ENCODE data around the gene EHBP1L1. TPM values are rescaled to one million over a fixed set of nuclear protein-coding genes. Genes with fewer than 3 reads are reported as not detected.
"Not testable (repeated sequence)": the region's sequence is repeated elsewhere in the genome, so short reads cannot be mapped to it uniquely, and the experiment has no call there.

The EHBP1L1 gene
- total RNA-seq, 1 donor from 2014 or later = 57.3 TPM

- ATAC-seq (no peak), DNase-seq (peak; percentile 23)
- intact Hi-C loops (cut with micrococcal nuclease) = no loop called here
These were observed 45.6 kb downstream of the EHBP1L1 start for GRCh38 chr11:65621460-65621859.

DNA sequence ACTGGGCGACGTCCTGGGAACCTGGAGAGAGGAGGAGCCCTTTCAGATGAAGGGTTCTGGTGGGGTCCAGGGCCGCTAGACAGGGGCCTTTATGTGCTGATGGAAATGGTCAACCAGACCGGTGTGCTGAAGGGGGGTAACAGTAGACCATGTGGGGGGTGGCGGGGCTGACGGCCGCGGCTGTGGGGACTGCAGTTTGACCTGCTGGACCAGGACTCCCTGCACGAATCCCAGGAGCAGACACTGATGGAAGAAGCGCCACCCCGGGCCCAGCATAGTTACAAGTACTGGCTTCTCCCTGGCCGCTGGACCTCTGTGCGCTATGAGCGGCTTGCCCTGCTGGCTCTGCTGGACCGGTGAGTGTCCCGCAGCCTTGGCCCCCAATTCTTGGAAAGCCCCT lies 46.2 kb downstream of the EHBP1L1 start:
- no peak for ATAC-seq
- DNase-seq = peak; percentile 26
- intact Hi-C loops (cut with micrococcal nuclease) = no loop called here

GRCh38 chr11:65623177-65623576 lies 47.3 kb downstream of the EHBP1L1 start:
- DNase-seq (peak; percentile 22), ATAC-seq (no peak)
- intact Hi-C loops (cut with micrococcal nuclease) = no loop called here

GRCh38 chr11:65623852-65624616 lies 48.2 kb downstream of the EHBP1L1 start:
- ATAC-seq (no peak), DNase-seq (peak; percentile 20)
- intact Hi-C loops (cut with micrococcal nuclease) = no loop called here

DNA sequence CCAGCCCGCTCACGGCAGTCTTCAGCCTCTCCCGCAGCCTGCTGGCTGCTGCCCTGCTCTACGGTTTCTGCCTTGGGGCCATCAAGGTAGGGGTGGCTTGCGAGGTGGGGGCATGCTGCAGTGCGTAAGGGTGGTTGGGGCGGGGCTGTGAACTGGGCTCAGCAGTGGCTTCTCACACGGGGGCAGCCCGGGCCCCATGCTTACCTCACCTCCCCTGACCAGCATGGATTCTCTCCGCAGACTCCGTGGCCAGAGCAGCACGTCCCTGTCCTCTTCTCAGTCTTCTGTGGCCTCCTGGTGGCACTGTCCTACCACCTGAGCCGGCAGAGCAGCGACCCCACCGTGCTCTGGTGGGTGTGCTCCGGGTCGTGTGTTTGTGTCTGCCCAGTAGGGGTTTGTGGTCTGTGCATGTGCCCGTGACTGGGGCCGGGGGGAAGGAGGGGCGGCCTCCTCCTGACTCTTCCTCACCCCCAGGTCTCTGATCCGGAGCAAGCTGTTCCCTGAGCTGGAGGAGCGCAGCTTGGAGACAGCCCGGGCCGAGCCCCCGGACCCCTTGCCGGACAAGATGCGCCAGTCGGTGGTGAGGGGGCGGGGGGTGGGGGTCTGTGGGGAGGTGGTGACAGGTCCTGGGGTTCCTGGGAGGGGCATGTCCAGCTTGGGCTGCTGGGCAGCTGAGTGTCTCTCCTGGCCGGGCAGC lies 49.2 kb downstream of the EHBP1L1 start:
- intact Hi-C loops (cut with micrococcal nuclease) = no loop called here
- ATAC-seq = no peak
- DNase-seq = peak; percentile 20

GRCh38 chr11:65625628-65626342 lies 49.9 kb downstream of the EHBP1L1 start:
- DNase-seq (peak; percentile 82), ATAC-seq (peak; percentile 82)
- intact Hi-C loops (cut with micrococcal nuclease) = no loop called here

DNA sequence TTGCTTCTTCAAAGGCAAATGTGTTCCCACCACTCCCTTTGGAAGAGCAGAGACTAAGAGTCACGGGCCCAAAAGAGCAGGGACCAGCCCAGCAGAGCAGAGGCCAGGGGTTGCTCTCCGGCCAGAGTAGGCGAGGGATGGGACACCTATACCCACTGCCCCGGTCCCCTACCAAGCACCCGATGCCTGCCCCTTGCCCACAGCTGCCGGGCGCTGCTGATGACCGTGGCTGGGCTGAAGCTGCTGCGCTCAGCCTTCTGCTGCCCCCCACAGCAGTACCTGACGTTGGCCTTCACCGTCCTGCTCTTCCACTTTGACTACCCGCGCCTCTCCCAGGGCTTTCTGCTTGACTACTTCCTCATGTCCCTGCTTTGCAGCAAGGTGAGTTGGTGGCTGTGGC lies 51.3 kb downstream of the EHBP1L1 start:
- ATAC-seq = no peak
- intact Hi-C loops (cut with micrococcal nuclease) = no loop called here
- DNase-seq = peak; percentile 21

DNA sequence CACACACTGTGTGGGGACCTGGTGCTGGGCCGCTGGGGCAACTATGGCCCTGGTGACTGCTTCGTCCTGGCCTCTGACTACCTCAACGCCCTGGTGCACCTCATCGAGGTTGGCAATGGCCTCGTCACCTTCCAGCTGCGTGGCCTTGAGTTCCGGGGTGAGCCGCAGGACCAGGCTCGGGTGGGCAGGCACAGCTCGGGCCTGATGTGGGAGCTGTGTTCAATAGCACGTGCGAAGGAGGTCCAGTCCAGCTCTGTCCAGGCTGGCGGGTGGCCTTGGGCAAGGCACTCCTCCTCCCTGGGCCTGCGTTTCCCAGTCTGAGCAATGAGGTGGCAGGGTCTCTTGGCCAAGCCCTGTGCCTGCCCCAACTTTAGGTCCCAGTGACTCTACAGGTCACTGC lies 53.7 kb downstream of the EHBP1L1 start:
- DNase-seq = no peak
- intact Hi-C loops (cut with micrococcal nuclease) = no loop called here
- ATAC-seq = no peak

DNA sequence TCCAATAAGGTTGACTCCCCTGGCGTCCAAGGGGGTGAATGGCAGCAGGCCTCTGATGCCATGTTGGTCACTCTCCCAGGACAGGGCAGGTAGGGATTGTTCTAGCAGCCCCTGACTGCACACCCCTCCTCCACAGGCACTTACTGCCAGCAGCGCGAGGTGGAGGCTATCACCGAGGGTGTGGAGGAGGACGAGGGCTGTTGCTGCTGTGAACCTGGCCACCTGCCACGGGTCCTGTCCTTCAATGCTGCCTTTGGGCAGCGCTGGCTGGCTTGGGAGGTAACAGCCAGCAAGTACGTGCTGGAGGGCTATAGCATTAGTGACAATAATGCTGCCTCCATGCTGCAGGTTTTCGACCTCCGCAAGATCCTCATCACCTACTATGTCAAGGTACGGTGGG lies 54.4 kb downstream of the EHBP1L1 start:
- intact Hi-C loops (cut with micrococcal nuclease) = no loop called here
- ATAC-seq = peak; percentile 73
- DNase-seq = peak; percentile 79

- DNase-seq = peak; percentile 19
- ATAC-seq = no peak
- intact Hi-C loops (cut with micrococcal nuclease) = no loop called here
These were observed 57.7 kb downstream of the EHBP1L1 start for GRCh38 chr11:65633390-65634108.

DNA sequence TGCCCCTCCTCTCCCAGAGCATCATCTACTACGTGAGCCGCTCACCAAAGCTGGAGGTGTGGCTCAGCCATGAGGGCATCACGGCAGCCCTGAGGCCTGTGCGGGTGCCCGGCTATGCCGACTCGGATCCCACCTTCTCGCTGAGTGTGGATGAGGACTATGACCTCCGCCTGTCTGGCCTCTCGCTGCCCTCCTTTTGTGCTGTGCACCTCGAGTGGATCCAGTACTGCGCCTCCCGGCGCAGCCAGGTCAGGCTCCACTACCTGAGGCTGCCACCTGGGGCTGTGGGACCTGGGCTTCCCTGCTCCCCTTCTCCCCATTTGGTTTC lies 58.2 kb downstream of the EHBP1L1 start:
- intact Hi-C loops (cut with micrococcal nuclease) = no loop called here
- DNase-seq (no peak), ATAC-seq (no peak)

GRCh38 chr11:65634440-65634839 lies 58.6 kb downstream of the EHBP1L1 start:
- intact Hi-C loops (cut with micrococcal nuclease) = no loop called here

GRCh38 chr11:65634905-65635731 lies 59.3 kb downstream of the EHBP1L1 start:
- DNase-seq (no peak), ATAC-seq (no peak)
- intact Hi-C loops (cut with micrococcal nuclease) = no loop called here

More at GRCh38 chr11:65634440-65634839, 58.6 kb downstream of the EHBP1L1 start:
- DNase-seq = no peak
- ATAC-seq = no peak

DNA sequence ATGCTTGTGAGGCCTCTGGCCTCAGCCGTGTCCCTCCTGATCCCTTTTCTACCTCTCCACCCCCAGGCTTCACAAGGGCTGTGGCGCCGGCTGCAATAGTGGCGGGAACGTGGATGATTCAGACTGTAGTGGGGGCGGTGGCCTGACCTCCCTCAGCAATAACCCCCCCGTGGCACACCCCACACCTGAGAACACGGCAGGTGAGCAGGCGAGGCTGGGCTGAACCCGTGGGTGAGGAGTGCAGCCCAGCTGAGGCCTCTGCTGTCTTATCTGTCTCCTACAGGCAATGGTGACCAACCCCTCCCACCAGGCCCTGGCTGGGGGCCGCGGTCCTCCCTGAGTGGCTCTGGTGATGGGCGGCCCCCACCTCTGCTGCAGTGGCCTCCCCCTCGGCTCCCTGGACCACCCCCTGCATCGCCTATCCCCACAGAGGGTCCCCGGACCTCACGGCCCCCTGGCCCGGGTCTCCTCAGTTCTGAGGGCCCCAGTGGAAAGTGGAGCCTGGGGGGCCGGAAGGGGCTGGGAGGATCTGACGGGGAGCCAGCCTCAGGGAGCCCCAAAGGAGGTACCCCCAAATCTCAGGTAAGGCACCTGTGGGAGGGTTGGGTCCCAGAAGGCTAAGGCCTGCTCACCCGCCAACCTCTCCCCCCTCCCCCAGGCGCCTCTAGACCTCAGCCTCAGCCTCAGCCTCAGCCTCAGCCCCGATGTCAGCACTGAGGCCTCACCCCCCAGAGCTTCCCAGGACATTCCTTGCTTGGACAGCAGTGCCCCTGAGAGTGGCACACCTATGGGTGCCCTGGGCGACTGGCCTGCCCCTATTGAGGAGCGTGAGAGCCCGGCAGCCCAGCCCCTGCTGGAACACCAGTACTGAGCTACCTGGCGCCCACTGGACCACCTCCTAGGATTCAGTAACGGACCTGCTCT lies 60.5 kb downstream of the EHBP1L1 start:
- ATAC-seq = no peak
- intact Hi-C loops (cut with micrococcal nuclease) = no loop called here
- no peak for DNase-seq

- DNase-seq (no peak), ATAC-seq (no peak)
- intact Hi-C loops (cut with micrococcal nuclease) = no loop called here
These were observed 61.2 kb downstream of the EHBP1L1 start for GRCh38 chr11:65637032-65637557.

DNA sequence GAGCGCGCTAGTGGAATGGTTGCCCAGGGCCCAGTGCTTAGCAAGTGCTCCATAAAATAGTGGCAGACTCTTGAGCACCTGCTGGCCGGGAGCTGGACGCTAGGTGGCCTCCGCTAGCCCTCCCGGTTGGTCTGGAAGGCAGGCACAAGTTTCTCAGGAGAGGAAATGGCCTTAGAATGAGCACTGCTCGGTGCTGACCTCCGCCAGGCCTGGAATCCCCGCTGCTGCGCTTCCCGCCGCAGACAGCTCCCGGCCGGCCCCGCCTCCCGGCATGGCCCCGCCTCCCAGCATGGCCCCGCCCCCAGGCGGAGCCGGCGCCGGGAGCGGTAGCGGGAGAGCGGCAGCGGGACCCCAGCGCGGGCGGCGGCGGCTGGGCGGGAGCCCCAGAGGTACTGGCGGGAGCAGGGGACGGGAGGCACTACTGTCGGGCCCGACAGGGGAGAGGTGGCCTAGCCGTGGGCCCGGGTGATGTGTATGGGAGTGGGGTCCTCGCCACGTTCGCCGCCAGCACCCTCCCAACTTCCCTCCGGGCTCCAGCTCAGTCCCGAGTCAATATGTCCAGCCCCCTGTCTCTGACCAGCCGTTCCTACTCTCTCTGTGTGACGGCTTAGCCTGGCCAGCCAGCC lies 62.1 kb downstream of the EHBP1L1 start, which contains the start of gene SIPA1:
Gene SIPA1 (plus strand): TSS at position 308 of the 626 bp plus-strand sequence. CDS start 2,821 bp downstream, outside the sequence.
- ATAC-seq (peak; percentile 87), DNase-seq (peak; percentile 88)
- intact Hi-C loops (cut with micrococcal nuclease) = no loop called here

DNA sequence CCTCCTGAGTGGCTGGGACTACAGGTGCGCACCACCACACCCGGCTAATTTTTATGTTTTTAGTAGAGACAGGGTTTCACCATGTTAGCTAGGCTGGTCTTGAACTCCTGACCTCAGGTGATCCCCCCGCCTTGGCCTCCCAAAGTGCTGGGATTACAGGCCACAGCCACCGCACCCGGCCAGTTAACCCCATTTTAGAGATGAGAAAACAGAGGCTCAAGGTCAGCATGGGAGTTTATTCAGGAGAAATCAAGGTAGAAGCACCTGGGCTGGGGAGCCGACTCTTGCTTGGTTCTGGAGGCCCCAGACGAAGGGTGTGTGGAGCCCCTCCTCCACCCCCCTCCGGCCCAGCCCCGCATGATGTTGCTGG lies 63.4 kb downstream of the EHBP1L1 start:
- ATAC-seq; intact Hi-C loops (cut with micrococcal nuclease); DNase-seq: not testable (repeated sequence)

All from left ventricle myocardium superior (tissue), 1 donor.